Coronary artery (tissue), 2 donors: ENCODE data around the gene KIAA1549.

Source experiments
- DNase-seq: peaks from one replicate; pipeline ENCODE4 v3.0.0-alpha.2; 2017; ENCODE audit warnings: low spot score
- H3K27ac ChIP-seq, 2 donors: fragments of 200-600 bp; sonication (generic); one replicate each; pipeline ENCODE4 v1.5.1; 2016 to 2019
- H3K4me3 ChIP-seq: fragments of 200-600 bp; sonication (generic); 2 replicates; pipeline ENCODE4 v1.5.1; 2016; ENCODE audit warnings: mild to moderate bottlenecking, moderate library complexity
- TF ChIP-seq, protein P1 (sequence below): fragments of 200-600 bp; sonication (generic); IDR thresholded peaks from one replicate; pipeline ENCODE4 v1.5.1; 2019; ENCODE audit warnings: antibody characterized with exemption

Gene KIAA1549

DNA sequence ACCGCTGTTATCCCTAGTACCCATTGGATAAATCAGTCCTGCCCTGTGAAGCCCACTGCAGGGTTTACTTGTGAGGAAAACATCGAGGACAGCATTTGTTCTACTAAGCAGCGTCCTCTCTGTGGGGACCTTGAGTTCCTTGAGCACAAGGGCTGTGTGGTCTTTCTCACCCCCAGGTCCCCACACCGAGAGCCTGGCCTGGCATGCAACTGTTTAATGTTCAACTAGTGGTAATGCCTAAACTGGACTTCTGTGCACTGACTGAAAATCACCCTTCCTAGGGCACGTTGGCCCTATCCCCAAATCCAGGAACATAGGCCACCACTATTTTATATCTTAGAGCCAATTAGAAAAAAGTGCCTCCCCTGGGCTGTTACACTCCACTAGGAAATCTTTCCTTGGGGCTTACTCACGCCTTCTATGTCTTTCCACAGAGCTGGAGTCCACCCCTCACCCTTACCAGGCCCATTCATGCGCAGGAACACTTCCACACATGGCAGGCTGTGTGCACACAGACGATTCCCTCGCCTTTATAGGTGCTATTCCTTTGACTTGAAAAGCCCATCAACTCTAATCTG lies 185.1 kb downstream of the KIAA1549 start:
- DNase-seq: no peak
- no peak overlapping the region for H3K4me3 ChIP-seq
- TF ChIP-seq, protein P1, sequence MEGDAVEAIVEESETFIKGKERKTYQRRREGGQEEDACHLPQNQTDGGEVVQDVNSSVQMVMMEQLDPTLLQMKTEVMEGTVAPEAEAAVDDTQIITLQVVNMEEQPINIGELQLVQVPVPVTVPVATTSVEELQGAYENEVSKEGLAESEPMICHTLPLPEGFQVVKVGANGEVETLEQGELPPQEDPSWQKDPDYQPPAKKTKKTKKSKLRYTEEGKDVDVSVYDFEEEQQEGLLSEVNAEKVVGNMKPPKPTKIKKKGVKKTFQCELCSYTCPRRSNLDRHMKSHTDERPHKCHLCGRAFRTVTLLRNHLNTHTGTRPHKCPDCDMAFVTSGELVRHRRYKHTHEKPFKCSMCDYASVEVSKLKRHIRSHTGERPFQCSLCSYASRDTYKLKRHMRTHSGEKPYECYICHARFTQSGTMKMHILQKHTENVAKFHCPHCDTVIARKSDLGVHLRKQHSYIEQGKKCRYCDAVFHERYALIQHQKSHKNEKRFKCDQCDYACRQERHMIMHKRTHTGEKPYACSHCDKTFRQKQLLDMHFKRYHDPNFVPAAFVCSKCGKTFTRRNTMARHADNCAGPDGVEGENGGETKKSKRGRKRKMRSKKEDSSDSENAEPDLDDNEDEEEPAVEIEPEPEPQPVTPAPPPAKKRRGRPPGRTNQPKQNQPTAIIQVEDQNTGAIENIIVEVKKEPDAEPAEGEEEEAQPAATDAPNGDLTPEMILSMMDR: no peak
- no peak overlapping the region for H3K27ac ChIP-seq

DNA sequence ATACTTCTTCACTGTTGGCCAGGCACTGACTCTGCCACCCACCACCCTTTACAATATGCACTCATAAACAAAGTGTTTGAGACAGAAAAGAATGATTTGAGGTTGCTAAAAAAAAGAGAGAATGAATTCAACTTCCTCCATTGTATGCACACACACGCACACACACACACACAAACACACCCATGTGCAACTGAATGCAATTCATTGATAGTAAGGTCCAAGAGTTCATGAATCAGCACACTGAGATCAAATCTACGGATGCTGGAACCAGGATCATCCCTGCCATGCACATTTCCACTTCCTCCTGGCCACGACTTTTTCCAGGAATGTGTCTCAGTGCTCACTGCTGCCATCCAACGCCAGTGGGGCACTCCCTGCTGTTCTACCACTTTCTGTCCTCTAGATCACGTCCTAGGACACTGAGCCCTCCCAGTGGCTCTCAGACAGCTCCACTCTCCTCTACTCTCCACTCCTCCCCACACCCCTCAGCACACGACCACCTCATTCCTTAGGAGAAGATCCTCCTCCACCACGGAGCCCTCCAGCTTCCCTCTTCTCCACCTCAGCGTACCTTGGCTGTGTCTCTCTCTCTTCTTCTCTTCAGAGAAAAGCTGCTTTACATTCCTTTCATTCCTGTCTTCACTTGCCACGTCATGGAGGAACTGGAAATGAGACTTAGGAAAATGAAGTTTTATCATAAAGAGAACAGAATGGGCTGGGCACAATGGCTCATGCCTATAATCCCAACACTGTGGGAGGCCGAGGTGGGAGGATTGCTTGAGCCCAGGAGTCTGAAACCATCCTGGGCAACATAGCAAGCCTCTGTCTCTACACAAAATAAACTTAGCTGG lies 195.4 kb downstream of the KIAA1549 start:
- Histone ChIP-seq H3K27ac (no peak overlapping the region), H3K4me3 (no peak overlapping the region)
- TF ChIP-seq, protein P1: no peak
- no peak for DNase-seq

DNA sequence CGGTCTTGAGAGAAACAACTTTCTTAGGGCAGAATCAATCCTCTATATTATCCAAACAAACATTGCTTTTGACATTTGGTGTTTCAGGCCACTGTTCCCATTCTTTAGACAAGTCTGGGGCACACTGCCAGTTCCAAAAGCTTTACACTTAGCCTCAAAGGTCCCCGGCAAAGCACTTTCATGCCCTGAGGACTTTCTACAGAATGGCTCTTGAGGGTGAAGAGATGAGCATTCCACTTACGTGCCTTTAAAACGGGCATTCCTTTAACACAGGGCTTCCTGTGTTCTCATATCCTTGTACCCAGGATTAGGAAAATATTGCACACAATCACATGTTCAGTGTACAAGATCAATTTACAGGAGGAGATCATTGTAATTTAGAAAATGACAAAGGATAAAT lies 196.5 kb downstream of the KIAA1549 start:
- TF ChIP-seq, protein P1: no peak
- H3K4me3 ChIP-seq: no peak overlapping the region
- no peak overlapping the region for H3K27ac ChIP-seq
- no peak for DNase-seq
